HG03064 (cell line): ENCODE data around the gene M1AP.
A peak's percentile ranks its signal among the peaks of the same experiment; 100 is the strongest.

ENCODE experiments used
- ATAC-seq: cut with Tn5 transposase; IDR thresholded peaks from one replicate; pipeline ENCODE4 v1.9.1; 2021; ENCODE audit warnings: low read depth; ENCODE audit not compliant: unreplicated experiment

M1AP gene

GRCh38 chr2:74528600-74529356 is 119.4 kb downstream of the M1AP start:
- ATAC-seq: peak; percentile 7

GRCh38 chr2:74527741-74528140 is 120.4 kb downstream of the M1AP start:
- ATAC-seq: no peak

GRCh38 chr2:74526649-74527230 is 121.4 kb downstream of the M1AP start:
- ATAC-seq: no peak

GRCh38 chr2:74525717-74526648 is 122.1 kb downstream of the M1AP start, which contains the start of gene DQX1:
Gene DQX1 (minus strand): TSS chr2:74526231. CDS start chr2:74525729, 502 bp downstream.
- ATAC-seq: no peak

DNA sequence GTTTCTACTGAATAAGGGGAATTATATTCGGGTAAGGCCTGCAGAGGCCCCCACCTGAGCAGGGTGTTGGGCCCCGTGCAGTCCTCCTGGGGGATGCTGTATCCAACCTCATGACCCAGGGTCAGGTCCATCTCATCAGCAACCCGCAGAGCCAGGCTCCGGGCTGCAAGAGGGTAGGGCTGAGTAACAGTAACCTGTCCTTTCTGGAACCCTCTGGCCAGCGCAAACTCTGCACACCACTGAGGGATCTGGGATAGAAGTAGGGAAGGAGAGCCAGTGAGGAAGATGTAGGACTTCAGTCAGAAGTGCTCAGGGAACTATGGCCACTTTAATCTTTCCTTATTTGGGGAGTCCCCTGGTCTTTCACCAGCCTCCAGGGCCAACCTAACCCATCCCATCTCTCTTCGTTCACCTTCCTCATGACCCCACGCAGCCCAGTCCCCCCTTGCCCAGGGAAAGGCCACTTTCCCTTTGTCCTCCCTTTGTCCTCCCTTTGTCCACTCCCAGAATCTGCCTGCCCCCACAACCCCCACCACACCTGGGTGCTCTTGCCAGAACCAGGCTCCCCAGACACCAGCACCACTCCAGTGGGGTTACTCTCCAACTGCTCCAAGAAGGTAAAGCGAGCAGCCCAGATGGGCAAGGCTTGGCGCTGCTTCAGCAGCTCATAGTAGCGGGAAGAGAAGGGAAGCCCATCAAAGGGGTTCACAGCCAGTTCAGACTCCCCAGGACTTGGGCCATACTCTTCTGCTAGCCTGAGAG is 123.0 kb downstream of the M1AP start:
- no peak for ATAC-seq

- ATAC-seq: no peak
Measured at GRCh38 chr2:74524005-74524404, 124.1 kb downstream of the M1AP start.

DNA sequence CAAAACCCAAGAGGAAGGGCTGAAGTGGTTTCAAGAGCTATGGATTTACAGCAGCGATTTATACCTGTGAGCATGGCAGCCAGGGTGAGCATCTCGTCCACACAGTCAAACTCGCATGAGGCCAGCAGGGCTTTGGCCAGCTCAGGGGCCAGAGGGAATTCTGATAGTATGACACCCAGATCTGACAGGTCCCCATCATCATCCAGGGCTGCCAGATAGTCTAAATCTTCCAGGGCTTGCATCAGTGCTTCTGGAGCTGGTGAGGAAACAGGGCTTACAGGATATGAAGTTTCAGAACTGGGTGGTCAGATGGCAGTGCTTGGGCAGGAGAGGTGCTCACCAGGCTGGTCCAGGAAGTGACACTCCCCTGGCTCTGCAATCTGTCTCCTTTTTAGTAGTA is 125.6 kb downstream of the M1AP start:
- no peak for ATAC-seq

GRCh38 chr2:74516650-74517049 is 131.5 kb downstream of the M1AP start:
- ATAC-seq: no peak

DNA sequence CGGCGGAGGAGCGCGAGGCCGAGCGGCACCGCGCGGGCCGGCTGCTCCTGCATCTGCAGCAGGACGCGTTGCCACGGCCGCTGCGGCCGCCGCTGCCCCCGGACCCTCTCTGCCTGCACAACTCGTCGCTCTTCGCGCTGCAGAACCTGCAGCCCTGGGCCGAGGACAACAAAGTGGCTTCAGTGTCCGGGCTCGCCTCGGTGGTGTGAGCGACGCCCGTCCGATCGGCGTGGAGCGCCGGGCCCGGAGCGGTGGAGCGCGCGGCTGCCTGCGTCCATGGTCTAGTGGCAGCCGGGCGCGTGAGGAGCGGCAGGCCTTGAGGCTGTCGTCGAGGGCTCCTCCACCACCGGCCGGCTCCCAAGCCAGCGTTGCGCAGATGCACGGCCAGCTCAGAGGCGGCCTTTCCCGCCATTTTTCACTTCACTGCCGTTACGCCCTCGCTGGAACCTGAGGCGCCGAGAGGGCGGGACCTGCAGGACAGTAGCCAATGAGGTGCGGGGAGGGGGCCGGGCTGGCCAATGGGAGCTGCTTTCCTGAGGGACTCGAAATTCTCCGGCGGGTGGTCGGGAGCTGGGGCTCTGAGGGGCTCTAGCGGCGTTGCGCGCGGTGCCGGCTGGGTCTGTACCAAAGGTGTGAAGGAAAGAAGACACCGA is 132.0 kb downstream of the M1AP start:
- no peak for ATAC-seq

- ATAC-seq: no peak
Measured at GRCh38 chr2:74515271-74515980, 132.7 kb downstream of the M1AP start.

- no peak for ATAC-seq
Measured at GRCh38 chr2:74514368-74515270, 133.5 kb downstream of the M1AP start, which contains the start of gene TLX2. Gene TLX2 (plus strand): TSS chr2:74514450. CDS start chr2:74514807, 357 bp downstream.

GRCh38 chr2:74513605-74514367 is 134.3 kb downstream of the M1AP start:
- ATAC-seq: no peak

DNA sequence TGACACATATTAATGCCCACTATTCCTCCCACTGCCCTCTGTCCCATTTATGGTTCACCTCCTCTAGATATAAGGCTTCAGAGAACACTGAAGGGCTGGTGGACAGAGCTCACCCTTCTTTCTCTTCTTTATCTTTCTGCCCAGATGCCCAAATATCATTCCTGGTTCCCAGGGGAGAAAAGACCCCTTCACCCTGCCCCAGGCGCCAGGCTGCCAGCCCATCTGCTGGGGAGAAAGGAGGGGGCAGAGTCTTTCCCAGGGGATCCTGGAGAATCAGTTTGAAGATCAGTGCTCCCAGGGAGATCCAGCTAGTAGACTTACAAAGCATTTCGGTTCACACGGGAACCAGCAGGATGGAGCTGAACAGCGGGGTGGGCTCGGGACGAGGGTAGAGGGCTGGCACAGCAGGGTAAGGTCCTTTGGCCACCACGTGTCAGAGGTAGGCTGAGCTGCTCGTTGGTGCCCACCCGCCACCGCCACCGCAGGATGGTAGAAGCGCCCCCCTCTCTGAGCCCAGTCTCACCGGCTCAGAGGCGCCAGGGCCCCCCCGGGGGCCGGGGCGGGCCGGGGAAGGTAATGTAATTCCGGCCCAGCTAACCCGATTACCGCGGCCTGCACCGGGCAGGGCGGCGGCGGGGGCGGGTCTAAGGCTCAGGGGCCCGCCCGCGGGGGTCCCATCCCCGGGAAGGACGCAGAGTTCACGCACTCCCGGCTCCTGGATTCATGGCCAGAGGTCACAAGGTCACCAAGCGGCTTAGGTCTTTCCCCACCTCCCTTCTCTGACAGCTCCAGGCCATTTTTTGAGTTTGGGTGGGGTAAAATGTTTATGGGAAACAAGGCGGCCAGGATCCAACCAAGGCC is 135.2 kb downstream of the M1AP start:
- no peak for ATAC-seq

DNA sequence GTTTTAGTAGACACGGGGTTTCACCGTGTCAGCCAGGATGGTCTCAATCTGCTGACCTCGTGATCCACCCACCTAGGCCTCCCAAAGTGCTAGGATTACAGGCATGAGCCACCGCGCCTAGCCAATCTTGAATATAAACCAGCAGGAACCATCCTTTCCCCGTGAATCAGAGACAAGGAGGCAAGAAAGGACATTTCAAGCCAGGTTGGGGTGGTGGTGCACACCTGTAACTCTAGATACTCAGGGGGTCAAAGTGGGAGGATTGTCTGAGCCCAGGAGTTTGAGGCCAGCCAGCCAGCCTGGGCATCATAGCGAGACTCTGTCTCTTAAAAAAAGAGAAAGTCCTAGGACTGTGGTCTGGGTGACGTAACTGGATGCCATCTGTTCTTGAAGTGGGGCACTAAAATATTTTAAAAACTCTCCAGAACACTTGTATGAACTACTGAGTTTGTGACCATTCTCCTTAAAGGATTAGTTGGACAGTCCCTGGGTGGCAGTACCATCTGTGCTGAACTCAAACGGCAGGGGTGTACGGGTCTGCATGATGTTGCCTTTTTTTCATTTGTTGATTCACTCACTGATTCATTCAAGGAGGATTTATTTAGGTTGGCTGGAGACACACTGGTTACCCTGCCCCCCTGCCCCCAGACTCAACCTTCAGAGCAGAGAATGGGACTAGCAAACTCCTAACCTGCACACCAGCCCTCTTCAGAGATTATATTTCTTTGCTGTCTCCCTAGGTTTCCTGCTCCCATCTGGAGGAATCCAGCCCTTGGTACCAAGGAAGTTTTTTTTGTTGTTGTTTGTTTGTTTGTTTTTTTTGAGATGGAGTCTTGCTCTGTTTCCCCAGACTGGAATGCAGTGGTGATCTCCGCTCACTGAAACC is 136.8 kb downstream of the M1AP start:
- ATAC-seq: no peak

- no peak for ATAC-seq
Measured at GRCh38 chr2:74510272-74510671, 137.9 kb downstream of the M1AP start.
